Measurements from ENCODE around the gene OR2AG1.

- TF ChIP-seq CTCF (conservative IDR thresholded peaks at IDR 0.05 in 1 of 2, IDR thresholded peaks at IDR 0.05 in 1 of 2; ENCODE audit: extremely low read depth in 1 of 2, insufficient read depth in 1 of 2, low read depth in 1 of 2, low read length in 2 of 2), result no peak
- TF ChIP-seq EZH2 (IDR thresholded peaks at IDR 0.05; ENCODE audit: borderline replicate concordance, low read length), result no peak
Observed at GRCh38 chr11:6825231-6825744, 42.5 kb downstream of the OR2AG1 start.
